HCT116 (cell line): Measurements from ENCODE around the gene TNFSF12.

Experiments
- SIN3A ChIP-seq: IDR thresholded peaks from 2 replicates; pipeline ENCODE4 v1.6.1; 2012; ENCODE audit warnings: low read depth
- ZNF274 ChIP-seq: fragments of 200-500 bp; sonication (Bioruptor generic); IDR thresholded peaks from 2 replicates; pipeline ENCODE4 v1.6.1; 2014; ENCODE audit warnings: mild to moderate bottlenecking, low read depth, low read length, inconsistent platforms
- TF ChIP-seq, protein P1 (sequence below), 3 experiments: fragments of 200-600 bp in 1 of 3; sonication (generic) in 1 of 3; IDR thresholded peaks in 2 of 3; conservative IDR thresholded peaks in 1 of 3; 2 replicates each; pipeline ENCODE4 v1.5.1; 2012 to 2017; ENCODE audit warnings: low read depth in 2 of 3, low read length in 2 of 3, antibody characterized with exemption in 1 of 3, borderline replicate concordance in 1 of 3, control low read depth in 1 of 3, mild to moderate bottlenecking in 1 of 3, mixed read lengths in 1 of 3, mixed run types in 1 of 3, moderate library complexity in 1 of 3; ENCODE audit not compliant: insufficient read depth in 1 of 3
- TF ChIP-seq, protein P2 (sequence below): IDR thresholded peaks from 2 replicates; pipeline ENCODE4 v1.6.1; 2012

DNA sequence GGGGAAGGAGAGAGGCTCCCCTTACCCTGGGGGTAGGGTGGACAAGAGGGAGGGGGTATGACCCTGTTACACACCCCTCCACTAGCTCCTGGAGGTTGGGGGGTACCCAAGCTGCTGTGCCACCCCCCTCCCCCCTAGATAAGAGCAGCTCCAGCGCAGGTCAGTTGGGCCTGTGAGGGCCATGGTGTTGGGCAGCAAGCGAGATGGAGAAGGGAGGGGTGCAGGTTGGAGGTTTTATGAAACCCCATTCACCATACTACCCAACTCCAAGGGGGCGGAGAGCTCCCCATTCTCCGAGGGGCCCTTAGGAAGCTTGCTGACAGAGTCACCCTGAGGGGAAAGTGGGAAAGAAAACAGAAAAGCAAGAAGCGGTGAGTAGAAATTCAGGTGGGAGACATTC lies 42.7 kb downstream of the TNFSF12 start:
- TF ChIP-seq, protein P1, sequence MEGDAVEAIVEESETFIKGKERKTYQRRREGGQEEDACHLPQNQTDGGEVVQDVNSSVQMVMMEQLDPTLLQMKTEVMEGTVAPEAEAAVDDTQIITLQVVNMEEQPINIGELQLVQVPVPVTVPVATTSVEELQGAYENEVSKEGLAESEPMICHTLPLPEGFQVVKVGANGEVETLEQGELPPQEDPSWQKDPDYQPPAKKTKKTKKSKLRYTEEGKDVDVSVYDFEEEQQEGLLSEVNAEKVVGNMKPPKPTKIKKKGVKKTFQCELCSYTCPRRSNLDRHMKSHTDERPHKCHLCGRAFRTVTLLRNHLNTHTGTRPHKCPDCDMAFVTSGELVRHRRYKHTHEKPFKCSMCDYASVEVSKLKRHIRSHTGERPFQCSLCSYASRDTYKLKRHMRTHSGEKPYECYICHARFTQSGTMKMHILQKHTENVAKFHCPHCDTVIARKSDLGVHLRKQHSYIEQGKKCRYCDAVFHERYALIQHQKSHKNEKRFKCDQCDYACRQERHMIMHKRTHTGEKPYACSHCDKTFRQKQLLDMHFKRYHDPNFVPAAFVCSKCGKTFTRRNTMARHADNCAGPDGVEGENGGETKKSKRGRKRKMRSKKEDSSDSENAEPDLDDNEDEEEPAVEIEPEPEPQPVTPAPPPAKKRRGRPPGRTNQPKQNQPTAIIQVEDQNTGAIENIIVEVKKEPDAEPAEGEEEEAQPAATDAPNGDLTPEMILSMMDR (IDR thresholded peaks at IDR 0.05 in 2 of 3, conservative IDR thresholded peaks at IDR 0.05 in 1 of 3; ENCODE audit: borderline replicate concordance in 1 of 3, insufficient read depth in 1 of 3, low read depth in 2 of 3, low read length in 2 of 3), result no peak
- TF ChIP-seq ZNF274, result no peak
- TF ChIP-seq, protein P2, sequence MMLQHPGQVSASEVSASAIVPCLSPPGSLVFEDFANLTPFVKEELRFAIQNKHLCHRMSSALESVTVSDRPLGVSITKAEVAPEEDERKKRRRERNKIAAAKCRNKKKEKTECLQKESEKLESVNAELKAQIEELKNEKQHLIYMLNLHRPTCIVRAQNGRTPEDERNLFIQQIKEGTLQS, result no peak
- TF ChIP-seq SIN3A, result no peak
